ENCODE measurements around the gene FBXO44. TPM values are rescaled to one million over a fixed set of nuclear protein-coding genes. Genes with fewer than 3 reads are reported as not detected.

The FBXO44 gene
- total RNA-seq, 1 donor from 2014 or later = 24.8 TPM

- no peak overlapping the region for H3K27ac Mint-ChIP-seq
- H3K9me3 Mint-ChIP-seq = no peaks in the 10 kb centered on the region
- H3K27me3 Mint-ChIP-seq = peaks cover 45% of the 10 kb centered on the region
- no peak for DNase-seq (ENCODE audit: extremely low spot score, unreplicated experiment)
- no peak overlapping the region for H3K4me3 Mint-ChIP-seq
- TF ChIP-seq, protein P1, sequence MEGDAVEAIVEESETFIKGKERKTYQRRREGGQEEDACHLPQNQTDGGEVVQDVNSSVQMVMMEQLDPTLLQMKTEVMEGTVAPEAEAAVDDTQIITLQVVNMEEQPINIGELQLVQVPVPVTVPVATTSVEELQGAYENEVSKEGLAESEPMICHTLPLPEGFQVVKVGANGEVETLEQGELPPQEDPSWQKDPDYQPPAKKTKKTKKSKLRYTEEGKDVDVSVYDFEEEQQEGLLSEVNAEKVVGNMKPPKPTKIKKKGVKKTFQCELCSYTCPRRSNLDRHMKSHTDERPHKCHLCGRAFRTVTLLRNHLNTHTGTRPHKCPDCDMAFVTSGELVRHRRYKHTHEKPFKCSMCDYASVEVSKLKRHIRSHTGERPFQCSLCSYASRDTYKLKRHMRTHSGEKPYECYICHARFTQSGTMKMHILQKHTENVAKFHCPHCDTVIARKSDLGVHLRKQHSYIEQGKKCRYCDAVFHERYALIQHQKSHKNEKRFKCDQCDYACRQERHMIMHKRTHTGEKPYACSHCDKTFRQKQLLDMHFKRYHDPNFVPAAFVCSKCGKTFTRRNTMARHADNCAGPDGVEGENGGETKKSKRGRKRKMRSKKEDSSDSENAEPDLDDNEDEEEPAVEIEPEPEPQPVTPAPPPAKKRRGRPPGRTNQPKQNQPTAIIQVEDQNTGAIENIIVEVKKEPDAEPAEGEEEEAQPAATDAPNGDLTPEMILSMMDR (conservative IDR thresholded peaks at IDR 0.05) = no peak
- no peaks in the 10 kb centered on the region for H3K4me1 Mint-ChIP-seq (ENCODE audit: unreplicated experiment)
- no peaks in the 10 kb centered on the region for H3K36me3 Mint-ChIP-seq
Measured at GRCh38 chr1:11649624-11650330, 4.9 kb upstream of the FBXO44 start.

DNA sequence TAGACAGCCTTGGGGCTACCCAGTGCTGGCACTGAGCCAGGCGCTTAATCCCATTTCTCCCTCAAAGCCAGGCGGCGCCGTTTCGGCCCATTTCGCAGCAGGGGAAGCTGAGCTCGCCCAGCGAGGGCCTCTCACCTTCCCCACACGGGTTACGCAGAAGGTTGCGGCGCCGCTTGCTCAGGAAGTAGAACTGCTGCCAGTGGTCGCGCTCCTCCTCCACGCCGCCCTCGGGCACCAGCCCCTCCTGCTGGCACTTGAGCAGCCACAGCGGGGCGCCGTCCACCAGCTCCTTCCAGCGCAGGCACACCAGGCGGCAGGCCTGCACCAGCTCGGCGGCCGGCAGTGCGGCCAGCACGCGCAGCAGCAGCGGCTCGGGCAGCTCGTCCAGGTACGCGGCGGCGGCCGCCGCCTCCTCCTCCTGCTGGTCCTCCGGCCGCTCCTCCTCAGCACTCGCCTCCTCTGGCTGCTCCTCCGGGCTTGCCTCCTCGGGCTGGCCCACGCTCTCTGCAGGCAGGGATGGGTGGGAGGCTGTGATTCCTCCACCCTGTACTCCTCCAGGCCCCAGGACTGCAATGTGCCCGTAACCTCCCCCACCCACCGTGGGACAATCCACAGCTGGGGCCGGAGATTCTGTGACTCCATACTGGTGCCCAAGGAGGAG lies 4.2 kb upstream of the FBXO44 start:
- no peak overlapping the region for H3K27ac Mint-ChIP-seq
- H3K36me3 Mint-ChIP-seq = no peaks in the 10 kb centered on the region
- H3K4me1 Mint-ChIP-seq (ENCODE audit: unreplicated experiment) = no peaks in the 10 kb centered on the region
- peaks cover 45% of the 10 kb centered on the region for H3K27me3 Mint-ChIP-seq
- peak; percentile 79 for DNase-seq (ENCODE audit: extremely low spot score, unreplicated experiment)
- TF ChIP-seq, protein P1 (conservative IDR thresholded peaks at IDR 0.05) = peak; percentile 77
- no peaks in the 10 kb centered on the region for H3K9me3 Mint-ChIP-seq
- H3K4me3 Mint-ChIP-seq = peak overlapping the region; percentile 64

- TF ChIP-seq, protein P1 (conservative IDR thresholded peaks at IDR 0.05) = no peak
- no peak overlapping the region for H3K27ac Mint-ChIP-seq
- peaks cover 45% of the 10 kb centered on the region for H3K27me3 Mint-ChIP-seq
- H3K9me3 Mint-ChIP-seq = no peaks in the 10 kb centered on the region
- DNase-seq (ENCODE audit: extremely low spot score, unreplicated experiment) = no peak
- H3K4me1 Mint-ChIP-seq (ENCODE audit: unreplicated experiment) = no peaks in the 10 kb centered on the region
- H3K4me3 Mint-ChIP-seq = peak overlapping the region; percentile 64
- no peaks in the 10 kb centered on the region for H3K36me3 Mint-ChIP-seq
Measured at GRCh38 chr1:11651017-11651416, 3.7 kb upstream of the FBXO44 start.

GRCh38 chr1:11652203-11652780 lies 2.4 kb upstream of the FBXO44 start:
- Mint-ChIP-seq H3K36me3 (no peaks in the 10 kb centered on the region), H3K4me1 (ENCODE audit: unreplicated experiment) (no peaks in the 10 kb centered on the region), H3K4me3 (peak overlapping the region; percentile 46), H3K9me3 (no peaks in the 10 kb centered on the region), H3K27ac (no peak overlapping the region), H3K27me3 (peaks cover 40% of the 10 kb centered on the region)
- DNase-seq (ENCODE audit: extremely low spot score, unreplicated experiment) = no peak
- TF ChIP-seq, protein P1 (conservative IDR thresholded peaks at IDR 0.05) = no peak

DNA sequence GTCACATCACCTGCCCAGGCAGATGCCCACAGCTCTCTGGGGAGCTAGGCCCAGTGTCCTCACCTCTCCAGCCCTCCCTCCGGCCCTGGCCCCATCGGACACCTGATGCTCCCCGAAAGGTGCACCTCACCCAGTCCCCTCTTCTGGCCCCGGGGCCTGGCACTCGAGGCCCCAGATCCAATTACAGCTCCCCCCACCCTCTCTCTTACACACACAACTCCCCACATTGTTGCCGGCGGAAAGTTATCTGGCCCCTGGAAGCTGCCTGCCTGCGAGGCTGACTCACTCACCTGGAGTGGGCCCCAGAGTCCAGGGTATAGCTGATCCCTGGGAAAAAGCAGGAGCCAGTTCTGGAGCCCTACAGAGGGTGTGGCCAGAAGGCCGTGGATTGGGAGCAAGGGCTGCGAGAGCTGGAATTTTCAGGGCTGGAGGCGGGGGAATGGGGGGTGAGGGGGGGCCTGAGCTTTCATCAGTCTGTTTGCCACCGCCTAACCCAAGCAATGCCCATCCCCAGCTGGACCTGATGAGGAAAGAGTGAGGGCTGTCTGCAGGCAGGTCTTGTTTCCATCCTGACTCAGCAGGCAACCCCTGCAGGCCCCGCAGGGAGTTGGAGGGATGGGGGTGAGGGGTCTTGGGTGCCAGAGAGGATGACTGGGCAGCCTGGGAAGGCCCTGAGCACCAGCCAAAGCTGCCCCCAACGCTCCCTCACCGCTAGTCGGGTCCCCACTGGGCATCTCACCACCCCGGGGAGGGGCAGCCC lies 1.4 kb upstream of the FBXO44 start:
- Mint-ChIP-seq H3K27me3 (peaks cover 38% of the 10 kb centered on the region), H3K4me1 (ENCODE audit: unreplicated experiment) (no peaks in the 10 kb centered on the region), H3K27ac (peak overlapping the region; percentile 29), H3K4me3 (peak overlapping the region; percentile 77), H3K9me3 (no peaks in the 10 kb centered on the region), H3K36me3 (no peaks in the 10 kb centered on the region)
- DNase-seq (ENCODE audit: extremely low spot score, unreplicated experiment) = no peak
- TF ChIP-seq, protein P1 (conservative IDR thresholded peaks at IDR 0.05) = no peak

All from type B pancreatic cell (in vitro differentiated cells).